ENCODE data around the gene CAMKV.
A peak's percentile ranks its signal among the peaks of the same experiment; 100 is the strongest.

CAMKV gene

DNA sequence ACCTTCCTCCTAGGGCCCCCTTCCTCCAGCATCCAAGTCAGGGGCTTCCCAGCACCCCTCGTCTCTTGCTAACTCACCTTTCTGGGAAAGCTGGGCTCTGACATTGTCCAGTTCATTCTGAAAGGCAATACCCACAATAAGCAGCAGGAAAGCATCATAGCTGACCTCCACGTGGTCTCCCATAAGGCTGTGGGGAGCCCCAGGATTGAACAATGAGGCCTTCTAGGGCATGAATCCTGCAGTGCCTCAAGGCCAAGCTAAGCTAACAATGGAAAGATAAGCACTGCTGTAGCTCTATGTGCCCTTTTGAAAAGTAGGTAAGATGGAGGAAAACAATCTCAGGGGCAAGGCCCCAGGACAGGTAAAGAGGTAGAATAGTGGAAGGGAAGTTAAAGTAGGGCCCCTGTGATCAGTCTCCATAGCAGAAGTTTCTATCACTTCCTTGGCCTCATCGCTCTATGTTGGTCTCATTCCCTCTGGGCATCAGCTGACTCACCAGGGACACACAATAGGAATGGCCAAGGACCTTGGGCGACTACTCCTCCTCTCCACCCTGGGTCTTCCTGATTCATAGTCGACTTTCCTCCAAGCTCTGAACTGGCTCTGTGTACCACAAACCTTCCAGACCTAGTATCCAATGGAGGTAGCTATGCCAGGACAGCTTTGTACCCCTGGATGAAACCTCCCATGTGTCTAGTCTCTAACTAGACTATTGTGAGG lies 25.1 kb downstream of the CAMKV start:
- no peak for TF ChIP-seq SNAI2 (CRISPR knock-in tag; IDR thresholded peaks at IDR 0.05)
- no peak for TF ChIP-seq ARNTL (CRISPR knock-in tag; IDR thresholded peaks at IDR 0.05; ENCODE audit: borderline replicate concordance, low read depth)
- no peak for TF ChIP-seq TCF4 (CRISPR knock-in tag; IDR thresholded peaks at IDR 0.05; ENCODE audit: borderline replicate concordance)
- no peak for TF ChIP-seq ESRRG (CRISPR knock-in tag; IDR thresholded peaks at IDR 0.05)
- TF ChIP-seq ISL1 (CRISPR knock-in tag; IDR thresholded peaks at IDR 0.05) = no peak
- no peak for TF ChIP-seq CSRNP3 (CRISPR knock-in tag; IDR thresholded peaks at IDR 0.05)
- TF ChIP-seq ZFP3 (CRISPR knock-in tag; IDR thresholded peaks at IDR 0.05) = no peak
- no peak for TF ChIP-seq ZFP30 (CRISPR knock-in tag; IDR thresholded peaks at IDR 0.05)
- no peak for TF ChIP-seq PPARA (CRISPR knock-in tag; IDR thresholded peaks at IDR 0.05; ENCODE audit: borderline replicate concordance)
- ATAC-seq = no peak

DNA sequence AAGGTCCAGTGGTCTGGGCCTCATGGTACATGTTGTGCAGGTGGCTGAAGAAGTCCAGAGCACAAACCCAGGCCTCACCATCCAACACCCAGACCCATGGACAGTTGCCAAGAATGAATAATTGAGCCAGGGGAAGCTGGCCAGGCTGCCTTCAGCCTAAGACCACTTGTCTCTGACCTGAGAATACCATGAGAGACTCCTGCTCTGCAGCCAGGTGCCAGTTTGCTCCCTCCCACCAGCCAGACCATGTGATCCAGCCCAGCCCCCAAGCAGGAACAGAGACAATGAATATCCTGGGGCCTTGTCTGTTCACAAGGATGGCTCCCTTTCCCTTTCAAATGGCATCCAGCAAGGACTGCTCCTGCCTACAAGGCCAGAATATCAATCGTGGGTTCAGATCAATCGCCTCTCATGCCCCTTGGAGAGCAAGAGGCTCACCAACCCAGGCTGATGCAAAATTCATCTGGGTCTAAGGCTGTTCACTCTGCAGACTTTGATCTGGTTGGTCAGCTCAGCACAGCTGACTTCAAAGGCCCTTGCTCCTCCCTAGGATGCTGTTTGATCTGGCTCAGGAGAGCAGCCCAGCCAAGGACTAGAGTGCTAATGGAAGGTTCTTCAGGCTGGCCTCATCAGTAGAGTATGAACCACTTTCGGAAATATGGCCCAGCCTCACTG lies 26.7 kb downstream of the CAMKV start:
- TF ChIP-seq ZFP30 (CRISPR knock-in tag; IDR thresholded peaks at IDR 0.05) = no peak
- TF ChIP-seq POU6F1 (CRISPR knock-in tag; IDR thresholded peaks at IDR 0.05; ENCODE audit: borderline replicate concordance, low read depth) = no peak
- no peak for TF ChIP-seq ZNF8 (CRISPR knock-in tag; IDR thresholded peaks at IDR 0.05)
- no peak for TF ChIP-seq RARB (CRISPR knock-in tag; IDR thresholded peaks at IDR 0.05)
- TF ChIP-seq ZC3H10 (CRISPR knock-in tag; IDR thresholded peaks at IDR 0.05) = no peak
- TF ChIP-seq OSR1 (CRISPR knock-in tag; IDR thresholded peaks at IDR 0.05) = no peak
- ATAC-seq = no peak

DNA sequence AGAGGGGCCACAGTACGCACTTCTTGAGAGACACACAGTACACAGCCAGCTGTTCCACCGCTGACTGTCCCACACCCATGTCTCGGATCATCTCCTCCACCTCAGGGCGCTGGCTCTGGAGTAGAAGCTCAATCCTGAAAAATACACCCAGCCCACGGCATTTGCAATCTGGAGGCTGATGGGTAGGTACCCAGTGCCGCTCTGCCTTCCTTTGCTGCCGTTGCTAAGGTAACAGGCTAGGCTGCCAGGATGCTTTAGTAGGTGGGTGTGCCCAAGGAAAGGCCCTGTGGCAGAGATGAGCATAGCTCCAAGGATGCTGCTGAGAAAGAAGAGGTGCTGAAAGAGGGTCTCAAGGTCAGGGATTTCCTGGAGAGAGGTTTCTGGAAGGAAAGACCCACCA lies 27.9 kb downstream of the CAMKV start:
- no peak for ATAC-seq
- TF ChIP-seq PATZ1 (CRISPR knock-in tag; IDR thresholded peaks at IDR 0.05; ENCODE audit: borderline replicate concordance) = no peak
- no peak for TF ChIP-seq CREB5 (CRISPR knock-in tag; IDR thresholded peaks at IDR 0.05; ENCODE audit: low read depth)
- TF ChIP-seq PPARA (CRISPR knock-in tag; IDR thresholded peaks at IDR 0.05; ENCODE audit: borderline replicate concordance) = no peak
- no peak for TF ChIP-seq SNAI2 (CRISPR knock-in tag; IDR thresholded peaks at IDR 0.05)

GRCh38 chr3:49841126-49841696 lies 28.5 kb downstream of the CAMKV start:
- TF ChIP-seq, protein P1, sequence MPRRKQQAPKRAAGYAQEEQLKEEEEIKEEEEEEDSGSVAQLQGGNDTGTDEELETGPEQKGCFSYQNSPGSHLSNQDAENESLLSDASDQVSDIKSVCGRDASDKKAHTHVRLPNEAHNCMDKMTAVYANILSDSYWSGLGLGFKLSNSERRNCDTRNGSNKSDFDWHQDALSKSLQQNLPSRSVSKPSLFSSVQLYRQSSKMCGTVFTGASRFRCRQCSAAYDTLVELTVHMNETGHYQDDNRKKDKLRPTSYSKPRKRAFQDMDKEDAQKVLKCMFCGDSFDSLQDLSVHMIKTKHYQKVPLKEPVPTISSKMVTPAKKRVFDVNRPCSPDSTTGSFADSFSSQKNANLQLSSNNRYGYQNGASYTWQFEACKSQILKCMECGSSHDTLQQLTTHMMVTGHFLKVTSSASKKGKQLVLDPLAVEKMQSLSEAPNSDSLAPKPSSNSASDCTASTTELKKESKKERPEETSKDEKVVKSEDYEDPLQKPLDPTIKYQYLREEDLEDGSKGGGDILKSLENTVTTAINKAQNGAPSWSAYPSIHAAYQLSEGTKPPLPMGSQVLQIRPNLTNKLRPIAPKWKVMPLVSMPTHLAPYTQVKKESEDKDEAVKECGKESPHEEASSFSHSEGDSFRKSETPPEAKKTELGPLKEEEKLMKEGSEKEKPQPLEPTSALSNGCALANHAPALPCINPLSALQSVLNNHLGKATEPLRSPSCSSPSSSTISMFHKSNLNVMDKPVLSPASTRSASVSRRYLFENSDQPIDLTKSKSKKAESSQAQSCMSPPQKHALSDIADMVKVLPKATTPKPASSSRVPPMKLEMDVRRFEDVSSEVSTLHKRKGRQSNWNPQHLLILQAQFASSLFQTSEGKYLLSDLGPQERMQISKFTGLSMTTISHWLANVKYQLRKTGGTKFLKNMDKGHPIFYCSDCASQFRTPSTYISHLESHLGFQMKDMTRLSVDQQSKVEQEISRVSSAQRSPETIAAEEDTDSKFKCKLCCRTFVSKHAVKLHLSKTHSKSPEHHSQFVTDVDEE (CRISPR knock-in tag; IDR thresholded peaks at IDR 0.05) = no peak
- TF ChIP-seq CSDC2 (CRISPR knock-in tag; IDR thresholded peaks at IDR 0.05) (no peak), PPARA (CRISPR knock-in tag; IDR thresholded peaks at IDR 0.05; ENCODE audit: borderline replicate concordance) (no peak), RARB (CRISPR knock-in tag; IDR thresholded peaks at IDR 0.05) (no peak), ZFP3 (CRISPR knock-in tag; IDR thresholded peaks at IDR 0.05) (no peak), SNAI2 (CRISPR knock-in tag; IDR thresholded peaks at IDR 0.05) (no peak), ZFP30 (CRISPR knock-in tag; IDR thresholded peaks at IDR 0.05) (no peak), BACH2 (CRISPR knock-in tag; IDR thresholded peaks at IDR 0.05; ENCODE audit: borderline replicate concordance) (no peak), OSR1 (CRISPR knock-in tag; IDR thresholded peaks at IDR 0.05) (no peak), ZNF8 (CRISPR knock-in tag; IDR thresholded peaks at IDR 0.05) (no peak), ESRRG (CRISPR knock-in tag; IDR thresholded peaks at IDR 0.05) (no peak), TCF4 (CRISPR knock-in tag; IDR thresholded peaks at IDR 0.05; ENCODE audit: borderline replicate concordance) (no peak)
- peak; percentile 53 for ATAC-seq
